ENCODE measurements around the gene ADI1. TPM values are rescaled to one million over a fixed set of nuclear protein-coding genes. Genes with fewer than 3 reads are reported as not detected.

The ADI1 gene
- total RNA-seq, 2 donors from 2014 or later = 83.2 to 83.5 TPM

GRCh38 chr2:3505771-3506170 is 13.6 kb downstream of the ADI1 start:
- Histone ChIP-seq H3K9ac (ENCODE audit: low read depth in 2 of 2, low read length in 2 of 2) (no peak overlapping the region), H3K4me3 (no peak overlapping the region), H3K27ac (peak overlapping the region; percentile 71), H3K27me3 (no peaks in the 10 kb centered on the region), H3K36me3 (no peaks in the 10 kb centered on the region), H3K9me3 (no peaks in the 10 kb centered on the region), H3K4me1 (no peaks in the 10 kb centered on the region)
- intact Hi-C loops (cut with DNase I) = no loop called here
- peak; percentile 53 for DNase-seq
- TF ChIP-seq, protein P1, sequence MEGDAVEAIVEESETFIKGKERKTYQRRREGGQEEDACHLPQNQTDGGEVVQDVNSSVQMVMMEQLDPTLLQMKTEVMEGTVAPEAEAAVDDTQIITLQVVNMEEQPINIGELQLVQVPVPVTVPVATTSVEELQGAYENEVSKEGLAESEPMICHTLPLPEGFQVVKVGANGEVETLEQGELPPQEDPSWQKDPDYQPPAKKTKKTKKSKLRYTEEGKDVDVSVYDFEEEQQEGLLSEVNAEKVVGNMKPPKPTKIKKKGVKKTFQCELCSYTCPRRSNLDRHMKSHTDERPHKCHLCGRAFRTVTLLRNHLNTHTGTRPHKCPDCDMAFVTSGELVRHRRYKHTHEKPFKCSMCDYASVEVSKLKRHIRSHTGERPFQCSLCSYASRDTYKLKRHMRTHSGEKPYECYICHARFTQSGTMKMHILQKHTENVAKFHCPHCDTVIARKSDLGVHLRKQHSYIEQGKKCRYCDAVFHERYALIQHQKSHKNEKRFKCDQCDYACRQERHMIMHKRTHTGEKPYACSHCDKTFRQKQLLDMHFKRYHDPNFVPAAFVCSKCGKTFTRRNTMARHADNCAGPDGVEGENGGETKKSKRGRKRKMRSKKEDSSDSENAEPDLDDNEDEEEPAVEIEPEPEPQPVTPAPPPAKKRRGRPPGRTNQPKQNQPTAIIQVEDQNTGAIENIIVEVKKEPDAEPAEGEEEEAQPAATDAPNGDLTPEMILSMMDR (IDR thresholded peaks at IDR 0.05) = no peak

- no peaks in the 10 kb centered on the region for H3K4me1 ChIP-seq
- H3K36me3 ChIP-seq = no peaks in the 10 kb centered on the region
- H3K9me3 ChIP-seq = no peaks in the 10 kb centered on the region
- DNase-seq = no peak
- H3K27ac ChIP-seq = no peak overlapping the region
- TF ChIP-seq, protein P1 (IDR thresholded peaks at IDR 0.05) = no peak
- intact Hi-C loops (cut with DNase I) = no loop called here
- H3K27me3 ChIP-seq = no peaks in the 10 kb centered on the region
- H3K4me3 ChIP-seq = no peak overlapping the region
- H3K9ac ChIP-seq (ENCODE audit: low read depth in 2 of 2, low read length in 2 of 2) = no peak overlapping the region
These were observed 14.6 kb downstream of the ADI1 start for GRCh38 chr2:3504741-3505140.

- Histone ChIP-seq H3K27me3 (no peaks in the 10 kb centered on the region), H3K4me1 (no peaks in the 10 kb centered on the region), H3K9me3 (no peaks in the 10 kb centered on the region), H3K4me3 (no peak overlapping the region), H3K27ac (no peak overlapping the region), H3K36me3 (no peaks in the 10 kb centered on the region), H3K9ac (ENCODE audit: low read depth in 2 of 2, low read length in 2 of 2) (no peak overlapping the region)
- no peak for DNase-seq
- TF ChIP-seq, protein P1 (IDR thresholded peaks at IDR 0.05) = no peak
- intact Hi-C loops (cut with DNase I) = no loop called here
These were observed 15.8 kb downstream of the ADI1 start for GRCh38 chr2:3503483-3503882.

DNA sequence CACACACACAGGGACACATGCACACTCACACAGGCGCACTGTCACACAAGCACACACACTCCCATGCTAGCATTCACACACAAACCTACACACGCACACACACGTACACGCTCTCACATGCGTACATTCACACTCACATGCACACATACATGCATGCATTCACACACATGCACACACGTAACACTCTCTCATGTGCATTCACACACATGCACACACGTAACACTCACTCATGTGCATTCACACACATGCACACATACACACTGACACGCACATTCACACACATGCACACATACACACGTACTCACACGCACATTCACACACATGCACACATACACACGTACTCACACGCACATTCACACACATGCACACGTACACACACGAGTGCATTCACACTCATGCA is 16.3 kb downstream of the ADI1 start:
- intact Hi-C loops (cut with DNase I) = no loop called here
- Histone ChIP-seq H3K27me3 (no peaks in the 10 kb centered on the region), H3K4me3 (no peak overlapping the region), H3K36me3 (no peaks in the 10 kb centered on the region), H3K9me3 (no peaks in the 10 kb centered on the region), H3K4me1 (no peaks in the 10 kb centered on the region), H3K27ac (no peak overlapping the region), H3K9ac (ENCODE audit: low read depth in 2 of 2, low read length in 2 of 2) (no peak overlapping the region)
- no peak for DNase-seq
- TF ChIP-seq, protein P1 (IDR thresholded peaks at IDR 0.05) = no peak

- H3K36me3 ChIP-seq = peaks cover 7% of the 10 kb centered on the region
- intact Hi-C loops (cut with DNase I) = no loop called here
- no peak for DNase-seq
- TF ChIP-seq, protein P1 (IDR thresholded peaks at IDR 0.05) = no peak
- no peak overlapping the region for H3K9ac ChIP-seq (ENCODE audit: low read depth in 2 of 2, low read length in 2 of 2)
- no peaks in the 10 kb centered on the region for H3K9me3 ChIP-seq
- no peak overlapping the region for H3K4me3 ChIP-seq
- H3K4me1 ChIP-seq = no peaks in the 10 kb centered on the region
- no peak overlapping the region for H3K27ac ChIP-seq
- H3K27me3 ChIP-seq = no peaks in the 10 kb centered on the region
These were observed 18.9 kb downstream of the ADI1 start for GRCh38 chr2:3500326-3500899.

Measured in colonic mucosa (tissue), 4 donors.